ENCODE measurements around the gene CD302.
"Not testable (repeated sequence)": the region's sequence is repeated elsewhere in the genome, so short reads cannot be mapped to it uniquely, and the experiment has no call there.

Gene CD302

DNA sequence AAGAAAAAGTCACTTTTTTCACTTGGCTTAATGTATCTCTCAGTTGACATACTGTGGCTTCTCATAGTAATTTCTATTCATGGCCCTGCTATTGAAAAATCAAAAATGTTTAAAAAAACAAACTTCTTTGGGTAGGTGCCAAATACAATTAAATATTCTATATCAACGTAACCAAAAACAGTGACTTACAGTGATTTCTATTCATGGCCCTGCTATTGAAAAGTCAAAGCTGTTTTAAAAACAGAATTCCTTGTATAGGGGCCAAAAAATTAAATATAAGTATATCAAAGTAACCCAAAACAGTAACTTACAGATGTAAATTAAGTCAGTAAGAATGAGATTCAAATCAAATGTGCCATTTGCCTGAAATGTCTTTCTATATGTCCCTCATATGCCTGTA, 31.4 kb upstream of the CD302 start:
- Histone ChIP-seq H3K4me1 (no peaks in the 10 kb centered on the region), H3K9me3 (no peaks in the 10 kb centered on the region), H3K27ac (no peak overlapping the region), H3K27me3 (no peaks in the 10 kb centered on the region), H3K4me3 (no peak overlapping the region), H3K36me3 (no peaks in the 10 kb centered on the region)
- no peak for DNase-seq
- intact Hi-C loops (cut with DNase I; ENCODE audit: low total_unique reads): no loop called here
- TF ChIP-seq, protein P1, sequence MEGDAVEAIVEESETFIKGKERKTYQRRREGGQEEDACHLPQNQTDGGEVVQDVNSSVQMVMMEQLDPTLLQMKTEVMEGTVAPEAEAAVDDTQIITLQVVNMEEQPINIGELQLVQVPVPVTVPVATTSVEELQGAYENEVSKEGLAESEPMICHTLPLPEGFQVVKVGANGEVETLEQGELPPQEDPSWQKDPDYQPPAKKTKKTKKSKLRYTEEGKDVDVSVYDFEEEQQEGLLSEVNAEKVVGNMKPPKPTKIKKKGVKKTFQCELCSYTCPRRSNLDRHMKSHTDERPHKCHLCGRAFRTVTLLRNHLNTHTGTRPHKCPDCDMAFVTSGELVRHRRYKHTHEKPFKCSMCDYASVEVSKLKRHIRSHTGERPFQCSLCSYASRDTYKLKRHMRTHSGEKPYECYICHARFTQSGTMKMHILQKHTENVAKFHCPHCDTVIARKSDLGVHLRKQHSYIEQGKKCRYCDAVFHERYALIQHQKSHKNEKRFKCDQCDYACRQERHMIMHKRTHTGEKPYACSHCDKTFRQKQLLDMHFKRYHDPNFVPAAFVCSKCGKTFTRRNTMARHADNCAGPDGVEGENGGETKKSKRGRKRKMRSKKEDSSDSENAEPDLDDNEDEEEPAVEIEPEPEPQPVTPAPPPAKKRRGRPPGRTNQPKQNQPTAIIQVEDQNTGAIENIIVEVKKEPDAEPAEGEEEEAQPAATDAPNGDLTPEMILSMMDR (IDR thresholded peaks at IDR 0.05): no peak

DNA sequence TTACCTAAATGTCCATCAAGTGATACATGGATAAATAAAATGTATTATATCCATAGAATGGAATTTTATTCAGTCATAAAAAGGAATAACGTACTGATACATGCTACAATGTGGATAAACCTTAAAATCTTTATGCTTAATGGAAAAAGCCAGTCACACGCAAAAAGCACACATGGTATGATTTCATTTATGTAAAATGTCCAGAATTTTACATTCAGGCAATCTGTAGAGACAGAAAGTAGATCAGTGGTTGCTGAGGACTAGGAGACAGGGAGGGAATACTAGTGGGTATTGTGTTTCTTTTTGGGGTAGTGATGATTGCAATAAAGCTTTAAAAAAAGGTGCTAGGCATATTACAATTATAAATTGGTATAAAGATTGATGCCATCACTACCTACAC, 30.7 kb upstream of the CD302 start:
- TF ChIP-seq, protein P1 (IDR thresholded peaks at IDR 0.05): no peak
- no peaks in the 10 kb centered on the region for H3K9me3 ChIP-seq
- DNase-seq: no peak
- no peak overlapping the region for H3K27ac ChIP-seq
- no peaks in the 10 kb centered on the region for H3K36me3 ChIP-seq
- H3K4me1 ChIP-seq: no peaks in the 10 kb centered on the region
- intact Hi-C loops (cut with DNase I; ENCODE audit: low total_unique reads): no loop called here
- no peak overlapping the region for H3K4me3 ChIP-seq
- H3K27me3 ChIP-seq: no peaks in the 10 kb centered on the region

DNA sequence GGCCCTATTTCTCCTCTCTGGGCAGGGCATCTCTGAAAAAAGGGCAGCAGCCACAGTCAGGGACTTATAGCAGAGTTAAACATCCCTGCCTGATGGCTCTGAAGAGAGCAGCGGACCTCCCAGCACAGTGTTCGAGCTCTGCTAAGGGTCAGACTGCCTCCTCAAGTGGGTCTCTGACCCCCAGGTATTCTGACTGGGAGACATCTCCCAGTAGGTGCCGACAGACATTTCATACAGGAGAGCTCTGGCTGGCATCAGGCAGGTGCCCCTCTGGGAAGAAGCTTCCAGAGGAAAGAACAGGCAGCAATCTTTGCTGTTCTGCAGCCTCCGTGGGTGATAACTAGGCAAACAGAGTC, 24.4 kb upstream of the CD302 start:
- H3K27me3 ChIP-seq; DNase-seq; intact Hi-C loops (cut with DNase I; ENCODE audit: low total_unique reads); H3K4me3 ChIP-seq; H3K27ac ChIP-seq; H3K9me3 ChIP-seq; H3K4me1 ChIP-seq; H3K36me3 ChIP-seq: not testable (repeated sequence)

DNA sequence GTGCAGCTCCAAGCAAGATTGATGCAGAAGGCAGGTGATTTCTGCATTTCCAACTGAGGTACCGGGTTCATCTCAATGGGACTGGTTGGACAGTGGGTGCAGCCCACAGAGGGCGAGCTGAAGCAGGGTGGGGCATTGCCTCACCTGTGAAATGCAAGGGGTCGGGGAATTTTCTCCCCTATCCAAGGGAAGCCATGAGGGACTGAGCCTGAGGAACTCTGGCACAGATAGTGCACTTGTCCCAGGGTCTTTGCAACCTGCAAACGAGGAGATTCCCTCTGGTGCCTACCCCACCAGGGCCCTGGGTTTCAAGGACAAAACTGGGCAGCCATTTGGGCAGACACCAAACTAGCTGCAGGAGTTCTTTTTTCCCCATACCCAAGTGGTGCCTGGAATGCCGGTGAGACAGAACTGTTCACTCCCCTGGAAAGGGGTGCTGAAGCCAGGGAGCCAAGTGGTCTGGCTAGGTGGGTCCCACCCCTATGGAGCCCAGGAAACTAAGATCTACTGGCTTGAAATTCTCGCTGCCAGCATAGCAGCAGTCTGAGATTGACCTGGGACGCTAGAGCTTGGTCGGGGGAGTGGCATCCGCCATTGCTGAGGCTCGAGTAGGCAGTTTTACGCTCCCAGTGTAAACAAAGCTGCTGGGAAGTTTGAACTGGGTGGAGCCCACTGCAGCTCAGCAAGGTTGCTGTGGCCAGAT, 23.9 kb upstream of the CD302 start:
- H3K27me3 ChIP-seq; DNase-seq; intact Hi-C loops (cut with DNase I; ENCODE audit: low total_unique reads); H3K27ac ChIP-seq; H3K4me3 ChIP-seq; H3K36me3 ChIP-seq; H3K4me1 ChIP-seq; H3K9me3 ChIP-seq: not testable (repeated sequence)

DNA sequence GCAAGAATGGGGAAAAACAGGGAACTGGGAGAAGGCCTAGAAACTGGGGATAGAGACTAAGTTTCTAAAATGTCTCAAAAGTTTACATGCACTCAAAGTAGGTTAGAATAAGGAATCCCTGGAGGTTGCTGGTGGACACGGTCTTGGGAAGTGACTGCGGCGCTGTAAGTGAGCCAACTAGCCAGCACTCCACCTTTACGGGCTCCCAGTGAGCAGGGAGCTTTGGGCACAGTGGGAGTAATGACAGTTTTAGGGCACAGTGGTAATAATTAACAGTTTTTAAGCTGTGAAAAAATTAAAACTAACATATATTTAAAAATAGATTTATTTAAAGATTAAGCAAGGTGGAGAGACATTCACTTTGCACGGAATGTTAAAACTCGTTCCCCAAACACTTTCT, 20.9 kb upstream of the CD302 start:
- Histone ChIP-seq H3K27ac (no peak overlapping the region), H3K4me3 (no peak overlapping the region), H3K36me3 (peaks cover 0 to 9% (median 4%) of the 10 kb centered on the region in 3 donors), H3K27me3 (no peaks in the 10 kb centered on the region), H3K9me3 (no peaks in the 10 kb centered on the region), H3K4me1 (no peaks in the 10 kb centered on the region)
- no peak for DNase-seq
- intact Hi-C loops (cut with DNase I; ENCODE audit: low total_unique reads): no loop called here
- TF ChIP-seq, protein P1 (IDR thresholded peaks at IDR 0.05): no peak

DNA sequence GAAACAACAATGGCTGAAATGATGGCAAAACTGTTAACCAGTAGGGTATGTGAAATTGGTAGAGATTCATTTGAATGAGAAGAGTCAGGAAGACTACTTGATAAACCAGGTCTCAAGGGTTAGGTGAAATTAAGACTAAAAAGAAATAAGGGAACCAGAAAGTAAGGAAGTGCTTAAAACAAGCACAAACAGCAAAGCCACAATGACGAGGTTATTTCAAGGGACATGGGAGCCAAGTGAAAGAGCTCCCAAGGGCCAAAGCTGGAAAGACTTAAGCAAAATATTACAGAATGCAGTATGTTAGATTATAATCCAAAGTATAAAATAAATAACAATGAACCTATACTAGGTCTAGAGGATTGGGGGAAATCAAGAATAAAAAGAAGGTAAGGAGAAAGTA, 19.3 kb upstream of the CD302 start:
- Histone ChIP-seq H3K27ac (no peak overlapping the region), H3K36me3 (peaks cover 0 to 7% (median 2%) of the 10 kb centered on the region in 3 donors), H3K27me3 (no peaks in the 10 kb centered on the region), H3K4me1 (no peaks in the 10 kb centered on the region), H3K4me3 (no peak overlapping the region), H3K9me3 (no peaks in the 10 kb centered on the region)
- no peak for DNase-seq
- TF ChIP-seq, protein P1 (IDR thresholded peaks at IDR 0.05): no peak
- intact Hi-C loops (cut with DNase I; ENCODE audit: low total_unique reads): no loop called here

DNA sequence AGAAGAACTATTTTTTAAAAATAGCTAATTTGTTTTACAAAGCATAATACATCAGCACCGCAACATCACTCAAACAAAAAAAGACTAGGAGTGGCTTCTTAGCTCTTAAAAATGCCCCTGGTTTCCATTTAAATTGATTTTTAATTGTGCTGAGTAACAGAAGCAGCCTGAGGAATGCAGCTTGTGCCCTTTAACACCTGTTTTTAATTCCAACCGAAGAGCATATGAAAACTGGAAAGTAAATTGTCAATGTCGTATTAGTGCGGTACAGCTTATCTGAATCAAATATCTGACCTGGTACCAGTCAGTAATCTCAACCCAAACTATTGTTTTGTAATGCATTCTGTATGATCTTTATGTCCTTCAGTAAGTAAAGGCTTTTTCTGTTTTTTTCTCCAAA, 13.2 kb upstream of the CD302 start:
- TF ChIP-seq, protein P1 (IDR thresholded peaks at IDR 0.05): no peak
- no peaks in the 10 kb centered on the region for H3K4me1 ChIP-seq
- H3K27ac ChIP-seq: no peak overlapping the region
- no peaks in the 10 kb centered on the region for H3K36me3 ChIP-seq
- no peak overlapping the region for H3K4me3 ChIP-seq
- intact Hi-C loops (cut with DNase I; ENCODE audit: low total_unique reads): no loop called here
- no peak for DNase-seq
- H3K9me3 ChIP-seq: no peaks in the 10 kb centered on the region
- H3K27me3 ChIP-seq: no peaks in the 10 kb centered on the region

Measured in tibial artery (tissue), 4 donors.